HepG2 (cell line): Measurements from ENCODE around the gene VWA7. TPM values are rescaled to one million over a fixed set of nuclear protein-coding genes. Genes with fewer than 3 reads are reported as not detected.

Source experiments
- FOXA3 ChIP-seq: IDR thresholded peaks from 2 replicates; pipeline ENCODE4 v1.6.1; 2016; ENCODE audit warnings: missing genetic modification reagents, missing compliant biosample characterization
- JARID2 ChIP-seq: sonication (generic); formaldehyde crosslinking; IDR thresholded peaks from 2 replicates; pipeline ENCODE4 v1.8.1; 2023; ENCODE audit warnings: missing genetic modification reagents, inconsistent platforms; ENCODE audit not compliant: insufficient replicate concordance
- ZMAT3 ChIP-seq: sonication (generic); formaldehyde crosslinking; conservative IDR thresholded peaks from 2 replicates; pipeline ENCODE4 v1.7.0; 2021; ENCODE audit warnings: missing genetic modification reagents
- polyA plus RNA-seq, 8 experiments: library from polyadenylated mRNA; depleted of rRNA in 3 of 8; stranded (reverse) in 7 of 8; unstranded in 1 of 8; fragments of >200 nt; fragmentation: Illumina TruSeq in 4 of 8; extraction: Trizol in 4 of 8; gene quantifications; 2 replicates each; pipeline versions ENCODE4 v1.2.1 to v1.2.3, GENCODE V29; 2011 to 2016; ENCODE audit warnings: low read depth in 4 of 8, missing spikeins in 1 of 8, mixed read lengths in 1 of 8; ENCODE audit not compliant: insufficient read depth in 1 of 8
- total RNA-seq, 5 experiments: library from RNA; depleted of rRNA; stranded (reverse); fragments of >200 nt; fragmentation: Illumina TruSeq; extraction: Trizol; gene quantifications; 2 replicates each; pipeline ENCODE4 v1.2.3, GENCODE V29; 2016; ENCODE audit warnings: low read depth in 1 of 5
- TF ChIP-seq, protein P1 (sequence below): sonication (generic); formaldehyde crosslinking; IDR thresholded peaks from one replicate; pipeline ENCODE4 v1.5.1; 2020; ENCODE audit warnings: mild to moderate bottlenecking, missing genetic modification reagents; ENCODE audit errors: not compliant biosample characterization
- TF ChIP-seq, protein P2 (sequence below): IDR thresholded peaks from 2 replicates; pipeline ENCODE4 v1.6.1; 2016; ENCODE audit warnings: low read depth, borderline replicate concordance
- TF ChIP-seq, protein P3 (sequence below): sonication (generic); formaldehyde crosslinking; IDR thresholded peaks from 2 replicates; pipeline ENCODE4 v1.4.0; 2020; ENCODE audit warnings: mild to moderate bottlenecking, missing genetic modification reagents

Gene VWA7
- total and polyA plus RNA-seq, 2 of the 13 experiments (the other 11 are each of a cell fraction or from before 2014, with no cell fraction given) = 0.86 to 3.3 TPM

DNA sequence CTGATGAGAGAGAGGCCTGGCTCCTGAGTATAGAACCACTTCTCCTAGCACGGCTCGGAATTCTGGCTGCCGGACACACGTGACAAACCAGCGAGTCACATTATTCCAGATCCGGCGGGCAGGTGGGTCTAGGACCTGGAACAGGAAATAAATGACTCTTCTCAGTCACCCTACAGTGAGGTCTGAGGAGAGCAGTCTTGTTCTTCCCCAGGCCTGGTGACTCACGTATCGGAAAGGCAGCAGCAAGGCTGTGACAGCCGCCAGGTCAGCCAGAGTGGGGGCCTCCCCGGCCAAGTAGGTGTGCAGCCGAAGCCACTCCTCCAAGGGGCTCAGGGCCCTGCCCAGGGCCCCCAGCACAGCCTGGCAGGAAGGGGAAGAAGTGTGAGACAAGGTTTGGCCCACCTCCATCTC, 15.6 kb upstream of the VWA7 start (continued):
- TF ChIP-seq, protein P1, sequence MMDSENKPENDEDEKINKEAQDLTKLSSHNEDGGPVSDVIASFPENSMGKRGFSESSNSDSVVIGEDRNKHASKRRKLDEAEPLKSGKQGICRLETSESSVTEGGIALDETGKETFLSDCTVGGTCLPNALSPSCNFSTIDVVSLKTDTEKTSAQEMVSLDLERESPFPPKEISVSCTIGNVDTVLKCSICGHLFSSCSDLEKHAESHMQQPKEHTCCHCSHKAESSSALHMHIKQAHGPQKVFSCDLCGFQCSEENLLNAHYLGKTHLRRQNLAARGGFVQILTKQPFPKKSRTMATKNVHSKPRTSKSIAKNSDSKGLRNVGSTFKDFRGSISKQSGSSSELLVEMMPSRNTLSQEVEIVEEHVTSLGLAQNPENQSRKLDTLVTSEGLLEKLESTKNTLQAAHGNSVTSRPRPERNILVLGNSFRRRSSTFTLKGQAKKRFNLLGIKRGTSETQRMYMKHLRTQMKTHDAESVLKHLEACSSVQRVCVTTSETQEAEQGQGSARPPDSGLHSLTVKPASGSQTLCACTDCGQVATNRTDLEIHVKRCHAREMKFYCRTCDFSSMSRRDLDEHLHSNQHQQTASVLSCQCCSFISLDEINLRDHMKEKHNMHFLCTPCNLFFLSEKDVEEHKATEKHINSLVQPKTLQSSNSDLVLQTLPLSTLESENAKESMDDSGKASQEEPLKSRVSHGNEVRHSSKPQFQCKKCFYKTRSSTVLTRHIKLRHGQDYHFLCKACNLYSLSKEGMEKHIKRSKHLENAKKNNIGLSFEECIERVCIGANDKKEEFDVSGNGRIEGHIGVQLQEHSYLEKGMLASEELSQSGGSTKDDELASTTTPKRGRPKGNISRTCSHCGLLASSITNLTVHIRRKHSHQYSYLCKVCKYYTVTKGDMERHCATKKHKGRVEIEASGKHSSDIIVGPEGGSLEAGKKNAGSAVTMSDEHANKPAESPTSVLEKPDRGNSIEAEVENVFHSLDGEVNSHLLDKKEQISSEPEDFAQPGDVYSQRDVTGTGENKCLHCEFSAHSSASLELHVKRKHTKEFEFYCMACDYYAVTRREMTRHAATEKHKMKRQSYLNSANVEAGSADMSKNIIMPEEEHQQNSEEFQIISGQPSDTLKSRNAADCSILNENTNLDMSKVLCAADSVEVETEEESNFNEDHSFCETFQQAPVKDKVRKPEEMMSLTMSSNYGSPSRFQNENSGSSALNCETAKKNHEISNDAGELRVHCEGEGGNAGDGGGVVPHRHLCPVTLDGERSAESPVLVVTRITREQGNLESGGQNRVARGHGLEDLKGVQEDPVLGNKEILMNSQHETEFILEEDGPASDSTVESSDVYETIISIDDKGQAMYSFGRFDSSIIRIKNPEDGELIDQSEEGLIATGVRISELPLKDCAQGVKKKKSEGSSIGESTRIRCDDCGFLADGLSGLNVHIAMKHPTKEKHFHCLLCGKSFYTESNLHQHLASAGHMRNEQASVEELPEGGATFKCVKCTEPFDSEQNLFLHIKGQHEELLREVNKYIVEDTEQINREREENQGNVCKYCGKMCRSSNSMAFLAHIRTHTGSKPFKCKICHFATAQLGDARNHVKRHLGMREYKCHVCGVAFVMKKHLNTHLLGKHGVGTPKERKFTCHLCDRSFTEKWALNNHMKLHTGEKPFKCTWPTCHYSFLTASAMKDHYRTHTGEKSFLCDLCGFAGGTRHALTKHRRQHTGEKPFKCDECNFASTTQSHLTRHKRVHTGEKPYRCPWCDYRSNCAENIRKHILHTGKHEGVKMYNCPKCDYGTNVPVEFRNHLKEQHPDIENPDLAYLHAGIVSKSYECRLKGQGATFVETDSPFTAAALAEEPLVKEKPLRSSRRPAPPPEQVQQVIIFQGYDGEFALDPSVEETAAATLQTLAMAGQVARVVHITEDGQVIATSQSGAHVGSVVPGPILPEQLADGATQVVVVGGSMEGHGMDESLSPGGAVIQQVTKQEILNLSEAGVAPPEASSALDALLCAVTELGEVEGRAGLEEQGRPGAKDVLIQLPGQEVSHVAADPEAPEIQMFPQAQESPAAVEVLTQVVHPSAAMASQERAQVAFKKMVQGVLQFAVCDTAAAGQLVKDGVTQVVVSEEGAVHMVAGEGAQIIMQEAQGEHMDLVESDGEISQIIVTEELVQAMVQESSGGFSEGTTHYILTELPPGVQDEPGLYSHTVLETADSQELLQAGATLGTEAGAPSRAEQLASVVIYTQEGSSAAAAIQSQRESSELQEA (CRISPR knock-in tag) = no peak
- TF ChIP-seq ZMAT3 = no peak
- TF ChIP-seq, protein P2, sequence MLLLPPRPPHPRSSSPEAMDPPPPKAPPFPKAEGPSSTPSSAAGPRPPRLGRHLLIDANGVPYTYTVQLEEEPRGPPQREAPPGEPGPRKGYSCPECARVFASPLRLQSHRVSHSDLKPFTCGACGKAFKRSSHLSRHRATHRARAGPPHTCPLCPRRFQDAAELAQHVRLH (CRISPR knock-in tag) = no peak
- TF ChIP-seq JARID2 = no peak
- TF ChIP-seq FOXA3 (CRISPR knock-in tag) = no peak
- TF ChIP-seq, protein P3, sequence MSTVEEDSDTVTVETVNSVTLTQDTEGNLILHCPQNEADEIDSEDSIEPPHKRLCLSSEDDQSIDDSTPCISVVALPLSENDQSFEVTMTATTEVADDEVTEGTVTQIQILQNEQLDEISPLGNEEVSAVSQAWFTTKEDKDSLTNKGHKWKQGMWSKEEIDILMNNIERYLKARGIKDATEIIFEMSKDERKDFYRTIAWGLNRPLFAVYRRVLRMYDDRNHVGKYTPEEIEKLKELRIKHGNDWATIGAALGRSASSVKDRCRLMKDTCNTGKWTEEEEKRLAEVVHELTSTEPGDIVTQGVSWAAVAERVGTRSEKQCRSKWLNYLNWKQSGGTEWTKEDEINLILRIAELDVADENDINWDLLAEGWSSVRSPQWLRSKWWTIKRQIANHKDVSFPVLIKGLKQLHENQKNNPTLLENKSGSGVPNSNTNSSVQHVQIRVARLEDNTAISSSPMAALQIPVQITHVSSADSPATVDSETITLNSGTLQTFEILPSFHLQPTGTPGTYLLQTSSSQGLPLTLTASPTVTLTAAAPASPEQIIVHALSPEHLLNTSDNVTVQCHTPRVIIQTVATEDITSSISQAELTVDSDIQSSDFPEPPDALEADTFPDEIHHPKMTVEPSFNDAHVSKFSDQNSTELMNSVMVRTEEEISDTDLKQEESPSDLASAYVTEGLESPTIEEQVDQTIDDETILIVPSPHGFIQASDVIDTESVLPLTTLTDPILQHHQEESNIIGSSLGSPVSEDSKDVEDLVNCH (CRISPR knock-in tag) = no peak
